ENCODE measurements around the gene VPS51.

Gene VPS51

GRCh38 chr11:65095974-65096806 is at the start of gene VPS51:
Gene VPS51, plus strand, starts transcription at chr11:65096214. Its CDS starts 37 bp downstream, at chr11:65096251.
- DNase-seq = peak; percentile 79

GRCh38 chr11:65047581-65048422 is 48.2 kb upstream of the VPS51 start:
- no peak for DNase-seq

- no peak for DNase-seq
Observed at GRCh38 chr11:65051398-65051858, 44.6 kb upstream of the VPS51 start.

GRCh38 chr11:65053827-65054508 is 42.0 kb upstream of the VPS51 start:
- no peak for DNase-seq

- DNase-seq = no peak
Observed at GRCh38 chr11:65055538-65055937, 40.5 kb upstream of the VPS51 start.

GRCh38 chr11:65056999-65057398 is 39.0 kb upstream of the VPS51 start:
- DNase-seq = no peak

- no peak for DNase-seq
Observed at GRCh38 chr11:65057526-65057925, 38.5 kb upstream of the VPS51 start.

GRCh38 chr11:65058012-65058411 is 38.0 kb upstream of the VPS51 start:
- DNase-seq = no peak

GRCh38 chr11:65058419-65059054 is 37.5 kb upstream of the VPS51 start, which contains the start of gene NAALADL1:
Gene NAALADL1, minus strand, starts transcription at chr11:65058553. Its CDS starts 32 bp downstream, at chr11:65058521.
- no peak for DNase-seq

GRCh38 chr11:65059523-65059922 is 36.5 kb upstream of the VPS51 start:
- DNase-seq = no peak

- DNase-seq = no peak
Observed at GRCh38 chr11:65059959-65060824, 35.8 kb upstream of the VPS51 start.

GRCh38 chr11:65060913-65061408 is 35.1 kb upstream of the VPS51 start:
- DNase-seq = no peak

- DNase-seq = no peak
Observed at GRCh38 chr11:65063532-65063931, 32.5 kb upstream of the VPS51 start.

- no peak for DNase-seq
Observed at GRCh38 chr11:65064847-65065240, 31.2 kb upstream of the VPS51 start.

GRCh38 chr11:65065851-65066250 is 30.2 kb upstream of the VPS51 start:
- no peak for DNase-seq

GRCh38 chr11:65066315-65066714 is 29.7 kb upstream of the VPS51 start:
- DNase-seq = no peak

GRCh38 chr11:65066805-65067291 is 29.2 kb upstream of the VPS51 start:
- no peak for DNase-seq

GRCh38 chr11:65067446-65067845 is 28.6 kb upstream of the VPS51 start:
- no peak for DNase-seq

GRCh38 chr11:65069217-65069616 is 26.8 kb upstream of the VPS51 start:
- DNase-seq = no peak

- no peak for DNase-seq
Observed at GRCh38 chr11:65071907-65072630, 23.9 kb upstream of the VPS51 start.

- DNase-seq = no peak
Observed at GRCh38 chr11:65072631-65072966, 23.4 kb upstream of the VPS51 start.
